EL (cell line): ENCODE results near the gene PIP5K1C.

Experiments
- DNase-seq: peaks from one replicate; pipeline ENCODE4 v3.0.0-alpha.2; 2016

Gene PIP5K1C

GRCh38 chr19:3694361-3695123 lies 5.7 kb downstream of the PIP5K1C start:
- no peak for DNase-seq

DNA sequence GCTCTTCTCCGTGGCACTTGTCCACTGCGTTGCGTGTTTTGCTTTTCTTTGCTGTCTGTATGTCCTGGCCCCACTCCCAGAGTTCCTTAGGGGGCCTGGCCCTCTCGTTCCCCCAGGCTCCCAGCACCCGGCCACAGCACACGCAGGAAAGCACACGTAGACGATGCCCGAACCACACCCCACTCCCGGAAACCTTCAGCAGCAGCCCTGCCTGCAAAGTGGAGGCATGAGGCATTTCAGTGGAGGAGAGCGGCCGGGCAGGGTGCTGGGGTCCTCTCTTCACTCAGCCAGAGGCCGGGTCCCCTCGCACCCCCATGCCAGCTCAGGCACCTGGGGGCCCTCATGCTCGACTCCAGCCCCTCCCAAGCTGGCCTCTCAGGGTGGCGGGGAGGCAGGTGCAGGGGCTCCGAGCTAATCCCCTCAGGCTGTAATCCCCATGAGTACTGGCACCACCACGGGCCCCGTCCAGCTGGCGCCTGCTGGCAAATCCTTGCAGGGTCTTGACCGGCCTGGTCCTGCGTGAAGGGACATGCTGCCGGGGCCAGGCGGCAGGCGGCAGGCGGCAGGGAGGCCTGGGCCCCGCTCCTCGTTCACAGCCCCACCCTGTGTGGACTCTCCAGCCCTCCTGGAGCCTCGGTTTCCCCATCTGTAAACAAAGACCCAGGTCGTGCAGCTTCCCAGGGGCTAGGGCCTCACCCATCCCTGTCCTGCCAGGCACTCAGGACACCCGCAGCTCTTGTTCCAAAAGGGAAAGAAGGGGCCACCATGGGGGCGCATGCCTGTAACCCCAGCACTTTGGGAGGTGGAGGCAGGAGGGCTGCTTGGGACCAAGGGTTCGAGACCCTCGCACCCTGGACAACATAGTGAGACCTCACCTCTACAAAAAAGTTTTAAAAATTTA lies 7.0 kb downstream of the PIP5K1C start:
- no peak for DNase-seq

DNA sequence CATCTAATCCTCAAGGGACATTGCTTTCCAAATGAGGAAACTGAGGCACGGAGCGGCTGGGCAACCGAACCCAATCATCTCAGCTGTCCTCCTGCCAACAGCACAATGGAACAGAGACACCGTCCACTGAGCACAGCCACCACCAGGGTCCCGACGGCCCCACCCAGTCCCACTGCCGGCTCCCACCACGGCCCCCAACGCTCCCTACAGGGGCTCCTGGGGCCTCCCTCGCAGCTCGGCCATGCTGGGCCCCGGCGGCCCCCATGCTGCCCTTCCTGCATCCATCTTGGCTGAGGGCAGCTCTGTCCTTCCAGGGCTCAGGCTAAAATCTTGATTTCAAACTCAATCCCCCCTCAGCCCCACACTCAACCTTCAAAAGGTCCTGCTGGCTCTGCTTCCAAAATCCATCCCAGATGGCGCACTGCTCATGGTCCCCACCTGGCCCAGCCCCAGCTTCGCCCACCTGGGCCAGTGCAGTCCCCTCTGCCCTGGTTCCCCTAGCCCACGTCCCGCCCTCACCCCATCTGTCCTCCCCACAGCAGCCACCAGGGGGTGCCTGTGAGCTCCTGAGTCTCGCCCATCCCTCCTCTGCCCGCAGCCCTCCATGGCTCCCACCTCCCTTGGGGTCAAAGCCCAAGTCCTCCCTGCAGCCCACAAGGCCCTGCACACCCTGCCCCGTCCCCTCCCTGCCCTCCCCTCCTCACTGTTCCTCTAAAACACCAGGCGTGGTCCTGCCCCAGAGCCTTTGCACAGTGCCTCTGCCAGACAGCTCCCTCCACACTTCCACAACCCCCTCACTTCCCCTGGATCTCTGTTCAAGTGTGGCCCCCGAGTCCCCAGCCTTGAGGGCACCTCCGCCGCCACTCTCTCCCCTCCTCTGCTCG lies 7.9 kb downstream of the PIP5K1C start:
- no peak for DNase-seq

DNA sequence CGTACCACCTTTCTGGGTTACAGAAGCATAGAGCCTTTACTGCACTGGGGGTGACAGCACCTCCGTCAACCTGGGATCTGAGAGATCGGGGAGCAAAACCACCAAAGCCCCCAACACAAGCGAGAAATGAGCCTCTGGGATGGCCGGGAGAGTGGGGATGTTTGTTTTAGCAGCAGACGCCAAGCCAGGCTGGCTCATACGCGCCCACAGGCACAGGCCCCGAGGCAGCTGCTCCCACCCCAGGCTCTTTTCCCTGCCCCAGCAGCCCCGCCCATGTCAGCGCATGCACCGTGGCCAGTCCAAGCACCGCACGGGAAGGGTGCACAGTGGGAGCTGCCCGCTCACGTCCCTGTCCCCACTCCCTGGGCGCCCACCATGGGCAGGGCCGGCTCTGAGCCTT lies 8.5 kb downstream of the PIP5K1C start:
- no peak for DNase-seq

GRCh38 chr19:3691372-3691716 lies 8.9 kb downstream of the PIP5K1C start:
- no peak for DNase-seq

DNA sequence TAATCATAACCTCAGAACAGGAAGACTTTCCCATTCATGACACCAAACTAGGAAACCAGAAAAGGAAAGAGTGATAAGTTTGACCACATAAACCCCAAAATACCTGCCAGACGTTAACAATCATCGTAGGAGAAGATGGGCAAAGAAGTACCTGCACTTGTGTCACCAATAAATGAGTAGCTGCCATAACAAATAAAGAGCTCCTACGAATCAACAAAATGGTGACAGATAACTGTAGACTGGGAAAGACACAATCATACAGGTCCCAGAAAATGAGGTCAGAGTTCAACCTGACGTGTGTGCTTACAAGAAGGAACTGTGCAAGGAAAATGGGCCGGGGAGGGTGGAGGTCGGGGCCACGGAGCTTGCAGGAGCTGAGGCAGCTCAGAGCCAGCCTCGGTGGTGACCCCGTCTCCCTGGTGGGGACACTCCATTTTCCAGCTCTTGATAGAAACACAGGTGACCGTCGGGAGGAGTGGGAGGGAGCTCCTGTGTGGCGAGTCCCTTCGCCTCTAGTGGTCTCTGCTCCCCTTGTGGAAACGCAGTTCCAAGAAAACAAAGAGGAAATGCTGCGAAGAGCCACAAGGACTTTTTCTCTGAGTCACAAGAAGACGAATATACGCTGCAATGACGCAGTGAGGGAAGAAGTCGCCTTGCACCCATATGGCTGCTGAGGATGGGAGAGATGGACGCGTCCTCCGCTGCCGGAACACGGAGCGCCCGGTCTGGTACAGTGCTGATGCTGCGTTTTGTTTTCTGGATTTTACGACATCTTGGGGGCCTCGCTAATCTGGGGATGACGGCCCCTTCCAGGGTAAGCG lies 9.5 kb downstream of the PIP5K1C start:
- no peak for DNase-seq

GRCh38 chr19:3687774-3688706 lies 12.2 kb downstream of the PIP5K1C start:
- DNase-seq: no peak

- DNase-seq: no peak
These were observed 12.9 kb downstream of the PIP5K1C start for GRCh38 chr19:3687393-3687773.

DNA sequence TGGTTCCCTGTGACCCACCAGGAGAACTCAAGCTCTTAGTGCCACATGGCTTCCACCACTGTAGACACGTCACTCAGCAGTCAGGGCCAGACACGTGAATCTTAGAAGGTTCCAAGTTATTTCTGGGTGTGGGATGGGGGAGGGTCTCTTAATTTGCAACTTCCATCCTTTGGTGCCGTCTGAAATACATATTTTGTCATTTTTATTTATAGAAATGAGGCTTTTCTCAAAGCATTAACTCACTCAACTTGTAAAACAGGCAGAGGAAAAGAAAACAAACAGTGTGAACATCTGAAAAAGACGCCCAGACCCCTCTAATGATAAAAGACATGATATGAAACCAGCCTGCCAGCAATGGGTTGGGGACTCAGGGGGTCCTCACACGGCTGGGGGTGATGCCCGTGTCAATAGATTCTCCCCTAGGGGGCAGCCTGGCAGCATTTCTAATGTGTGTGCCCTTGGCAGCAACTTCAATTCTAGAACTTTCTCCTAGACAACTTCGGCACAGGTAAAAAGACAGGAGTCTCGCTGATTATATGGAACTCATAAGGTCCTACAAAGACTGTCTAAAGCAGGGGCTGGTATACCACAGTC lies 15.4 kb downstream of the PIP5K1C start:
- no peak for DNase-seq

- DNase-seq: peak; percentile 91
These were observed 16.0 kb downstream of the PIP5K1C start for GRCh38 chr19:3684054-3684816.

DNA sequence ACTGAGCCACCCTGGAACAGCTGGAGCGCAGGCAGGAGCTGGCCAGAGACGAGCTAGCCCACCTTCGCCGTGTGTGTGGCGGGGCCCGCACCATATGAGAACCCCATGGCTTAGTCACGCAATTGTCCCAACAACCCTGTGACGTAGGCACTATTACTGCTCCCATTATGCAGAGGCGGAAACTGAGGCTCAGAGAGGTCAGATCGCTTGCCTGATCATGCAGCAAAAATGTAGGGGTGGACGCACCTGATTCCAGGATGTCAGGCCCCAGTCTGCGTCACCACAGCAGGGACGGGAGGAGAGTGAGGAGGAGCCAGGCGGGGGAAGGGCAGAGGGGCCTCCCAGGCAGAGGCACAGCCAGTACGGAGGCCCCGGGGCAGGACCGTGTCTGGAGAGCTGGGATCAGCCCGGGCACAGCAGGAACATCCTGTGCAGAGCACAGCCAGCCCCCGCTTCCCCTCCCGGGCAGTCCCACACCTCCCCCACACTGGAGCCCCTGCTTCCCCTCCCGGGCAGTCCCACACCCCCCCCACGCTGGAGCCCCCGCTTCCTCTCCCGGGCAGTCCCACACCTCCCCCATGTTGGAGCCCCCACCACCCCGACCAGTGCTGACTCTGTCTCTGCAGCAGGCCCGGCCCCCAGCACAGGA lies 16.7 kb downstream of the PIP5K1C start:
- DNase-seq: peak; percentile 88

DNA sequence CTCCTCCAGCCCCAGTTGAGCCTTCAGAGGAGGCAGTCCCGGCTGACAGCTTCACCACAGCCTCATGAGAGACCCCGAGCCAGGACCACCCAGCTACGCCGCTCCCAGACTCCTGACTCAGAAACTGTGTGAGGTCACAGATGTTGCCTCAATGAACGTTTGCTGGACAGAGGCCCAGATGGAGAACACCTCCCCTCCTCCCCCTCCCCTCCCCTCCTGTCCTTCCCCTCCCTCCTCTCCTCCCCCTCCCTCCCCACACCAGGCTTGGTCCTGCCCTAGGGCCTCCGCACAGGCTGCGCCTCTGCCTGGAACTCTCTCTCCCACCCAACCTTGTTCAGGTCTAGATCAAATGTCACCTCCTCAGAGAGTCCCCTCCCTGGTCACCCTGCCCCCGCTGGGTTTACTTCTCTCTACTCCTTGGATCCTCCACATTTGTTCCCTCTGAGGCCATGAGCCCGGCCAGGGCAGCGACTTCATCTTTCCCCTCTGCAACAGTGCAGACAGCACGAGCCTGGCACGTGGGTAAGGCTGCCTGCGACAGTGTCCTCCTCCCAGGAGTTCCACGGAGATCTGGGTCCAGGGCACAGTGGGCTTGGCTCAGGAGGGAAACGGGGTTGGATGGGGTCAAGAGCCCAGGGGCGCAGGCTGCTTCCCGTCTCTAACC lies 17.4 kb downstream of the PIP5K1C start:
- peak; percentile 42 for DNase-seq

GRCh38 chr19:3682286-3682685 lies 18.0 kb downstream of the PIP5K1C start:
- DNase-seq: no peak

GRCh38 chr19:3680939-3681338 lies 19.3 kb downstream of the PIP5K1C start:
- DNase-seq: no peak

- DNase-seq: no peak
These were observed 20.7 kb downstream of the PIP5K1C start for GRCh38 chr19:3679581-3679980.

GRCh38 chr19:3679138-3679537 lies 21.1 kb downstream of the PIP5K1C start:
- no peak for DNase-seq

GRCh38 chr19:3678188-3678587 lies 22.1 kb downstream of the PIP5K1C start:
- DNase-seq: no peak

GRCh38 chr19:3674784-3675543 lies 25.3 kb downstream of the PIP5K1C start:
- DNase-seq: no peak
